Gastroesophageal sphincter (tissue), 3 donors: Measurements from ENCODE around the gene ABCC12.

ENCODE experiments used
- POLR2A ChIP-seq, 2 donors: fragments of 450-650 bp; IDR thresholded peaks; one replicate each; pipeline ENCODE4 v1.6.1; 2017; ENCODE audit warnings: antibody characterized with exemption in 2 of 2, mild to moderate bottlenecking in 2 of 2, moderate library complexity in 1 of 2
- TF ChIP-seq, protein P1 (sequence below), 4 experiments: fragments of 200-600 bp in 2 of 4; fragments of 450-650 bp in 2 of 4; sonication (generic) in 1 of 4; IDR thresholded peaks; one replicate each; pipeline ENCODE4 v1.5.1; 2017 to 2019; ENCODE audit warnings: antibody characterized with exemption in 4 of 4, mild to moderate bottlenecking in 2 of 4, moderate library complexity in 2 of 4

DNA sequence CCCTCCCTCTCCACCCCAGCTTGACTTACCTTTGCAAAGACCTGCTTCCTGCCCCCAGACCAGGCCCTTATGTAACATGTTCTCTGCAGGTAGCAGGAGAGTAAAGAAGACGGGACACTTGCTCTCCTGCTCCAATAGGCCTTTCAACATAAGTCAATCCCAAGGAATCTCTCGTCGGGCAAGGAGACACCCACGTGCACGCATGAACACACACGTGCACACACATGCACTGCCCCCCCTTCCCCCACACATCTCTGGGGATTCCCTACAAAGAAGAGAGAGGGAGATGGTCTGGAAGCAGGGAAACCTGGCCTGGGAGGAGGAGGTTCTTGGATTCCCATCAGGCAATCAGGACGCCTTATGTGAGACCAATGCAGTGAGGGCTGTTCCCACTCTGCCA lies 41.4 kb downstream of the ABCC12 start:
- TF ChIP-seq, protein P1, sequence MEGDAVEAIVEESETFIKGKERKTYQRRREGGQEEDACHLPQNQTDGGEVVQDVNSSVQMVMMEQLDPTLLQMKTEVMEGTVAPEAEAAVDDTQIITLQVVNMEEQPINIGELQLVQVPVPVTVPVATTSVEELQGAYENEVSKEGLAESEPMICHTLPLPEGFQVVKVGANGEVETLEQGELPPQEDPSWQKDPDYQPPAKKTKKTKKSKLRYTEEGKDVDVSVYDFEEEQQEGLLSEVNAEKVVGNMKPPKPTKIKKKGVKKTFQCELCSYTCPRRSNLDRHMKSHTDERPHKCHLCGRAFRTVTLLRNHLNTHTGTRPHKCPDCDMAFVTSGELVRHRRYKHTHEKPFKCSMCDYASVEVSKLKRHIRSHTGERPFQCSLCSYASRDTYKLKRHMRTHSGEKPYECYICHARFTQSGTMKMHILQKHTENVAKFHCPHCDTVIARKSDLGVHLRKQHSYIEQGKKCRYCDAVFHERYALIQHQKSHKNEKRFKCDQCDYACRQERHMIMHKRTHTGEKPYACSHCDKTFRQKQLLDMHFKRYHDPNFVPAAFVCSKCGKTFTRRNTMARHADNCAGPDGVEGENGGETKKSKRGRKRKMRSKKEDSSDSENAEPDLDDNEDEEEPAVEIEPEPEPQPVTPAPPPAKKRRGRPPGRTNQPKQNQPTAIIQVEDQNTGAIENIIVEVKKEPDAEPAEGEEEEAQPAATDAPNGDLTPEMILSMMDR (IDR thresholded peaks at IDR 0.05): no peak
- no peak for TF ChIP-seq POLR2A (IDR thresholded peaks at IDR 0.05)
